Stimulated activated CD4-positive, alpha-beta T cell treated with anti-CD3 and anti-CD28 coated beads, Interleukin-4, amount 100 ng/mL, for 4 hours (primary cell): Measurements from ENCODE around the gene STOX2.
"Not testable (repeated sequence)": the region's sequence is repeated elsewhere in the genome, so short reads cannot be mapped to it uniquely, and the experiment has no call there.

Experiments used
- DNase-seq, 2 experiments: peaks; one replicate each; pipeline ENCODE4 v3.0.0-alpha.2; 2020

STOX2 gene

DNA sequence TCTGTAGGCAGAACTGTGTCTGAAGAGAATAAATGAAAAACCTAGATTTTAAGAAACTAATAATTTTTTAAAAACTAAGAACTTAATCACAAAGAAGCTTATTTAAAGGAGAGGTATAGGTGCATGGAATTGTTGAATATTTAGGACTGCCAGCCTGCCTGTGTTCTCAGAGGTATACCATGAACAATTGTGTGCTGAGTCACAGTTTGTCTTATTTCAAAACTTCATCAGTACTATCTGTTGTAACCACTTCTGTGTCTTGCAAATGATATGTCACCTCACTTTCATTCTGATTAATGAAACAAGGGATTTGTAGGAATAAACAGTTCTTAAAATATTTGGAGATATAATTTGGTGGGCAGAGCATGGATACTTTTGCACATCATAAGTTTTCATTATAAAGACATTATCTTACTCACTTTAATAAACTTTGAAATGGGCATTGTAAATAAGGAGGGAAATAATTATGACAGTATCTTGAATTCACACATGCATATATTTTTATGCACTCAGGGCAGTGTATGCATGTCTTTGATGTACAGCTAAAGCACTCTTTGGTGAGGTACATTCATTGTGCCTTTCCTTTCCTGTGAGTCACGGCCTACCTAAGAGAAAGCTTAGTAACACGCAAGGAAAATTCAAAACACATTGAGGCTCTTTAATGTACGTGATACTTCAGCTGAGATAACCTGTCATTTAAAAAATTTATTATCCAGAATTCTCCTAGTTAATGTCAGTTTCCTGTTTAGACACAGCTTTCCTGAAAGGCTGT, 31.7 kb downstream of the STOX2 start:
- DNase-seq: no peak

DNA sequence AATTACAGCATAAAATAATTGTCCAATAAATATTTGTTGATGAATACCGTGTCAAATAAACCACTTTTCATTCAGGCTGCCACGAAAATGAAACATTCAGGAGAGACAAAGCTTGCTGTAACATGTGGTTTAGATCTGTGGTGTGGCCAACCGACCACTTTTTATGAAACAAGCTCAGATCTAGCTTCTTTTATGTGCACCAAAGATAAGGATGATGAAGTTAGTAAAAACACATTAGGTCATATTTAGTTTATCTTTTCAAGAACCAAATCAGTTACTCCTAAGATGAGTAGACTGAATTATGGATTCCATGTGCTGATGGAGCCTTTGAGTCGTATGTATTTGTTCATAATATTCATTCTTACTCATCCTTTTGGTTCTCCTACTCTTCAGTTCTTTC, 35.8 kb downstream of the STOX2 start:
- DNase-seq: no peak

DNA sequence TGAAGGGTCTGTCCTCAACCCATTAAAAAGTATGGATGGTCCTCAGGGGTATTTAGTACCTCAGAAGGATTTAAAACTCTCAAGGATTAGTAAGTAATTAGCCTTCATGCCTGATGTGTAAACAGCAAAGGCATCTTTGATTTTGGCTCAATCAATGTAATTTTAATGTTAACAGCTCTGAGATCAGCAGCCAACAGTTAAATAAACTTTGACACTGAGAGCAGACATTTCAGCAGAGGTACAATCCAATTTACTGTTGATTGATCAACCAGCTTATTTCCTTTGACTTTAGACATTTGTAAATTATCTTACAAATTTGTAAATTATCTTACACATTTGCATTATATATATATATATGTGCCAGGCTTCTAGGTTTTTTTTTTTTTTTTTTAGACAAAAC, 36.9 kb downstream of the STOX2 start:
- no peak for DNase-seq

DNA sequence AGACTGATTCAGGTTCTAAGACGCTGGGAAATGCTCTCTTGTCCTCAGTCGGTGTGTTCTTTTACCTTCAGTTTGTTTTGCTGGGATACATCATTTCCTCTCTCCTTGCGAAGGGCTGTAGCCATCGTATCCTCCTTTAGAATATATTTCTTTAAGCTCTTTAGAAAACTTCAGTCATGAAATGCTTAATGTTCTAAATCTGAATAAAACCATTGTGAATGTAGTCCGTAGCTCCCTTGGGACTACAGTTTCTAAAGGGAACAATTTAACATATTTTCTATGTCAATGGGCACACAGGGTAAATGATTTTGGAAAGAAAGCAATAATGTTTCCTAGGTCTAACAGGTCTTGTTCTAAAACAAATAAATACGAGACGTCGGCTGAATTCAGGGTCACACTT, 40.6 kb downstream of the STOX2 start:
- DNase-seq: no peak

DNA sequence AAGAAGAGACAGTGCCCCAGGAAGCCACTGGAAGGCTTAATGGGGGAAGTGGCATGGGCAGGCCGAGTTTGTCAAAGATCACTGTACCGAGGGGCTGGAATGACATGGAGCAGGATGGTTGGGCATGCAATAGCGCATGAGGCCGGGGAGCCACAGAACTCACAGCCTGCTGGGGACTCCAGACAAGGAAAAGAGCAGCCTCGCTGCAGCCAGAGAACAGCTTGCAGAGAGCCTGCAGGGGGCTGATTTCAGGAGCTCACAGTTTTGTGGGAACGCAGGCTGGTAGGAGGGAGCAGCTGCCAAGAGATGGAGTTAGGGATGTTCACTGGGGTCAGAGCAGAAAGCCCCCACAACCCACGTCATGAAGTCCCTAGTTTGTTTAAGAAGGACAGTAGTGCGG, 45.4 kb downstream of the STOX2 start:
- no peak for DNase-seq

DNA sequence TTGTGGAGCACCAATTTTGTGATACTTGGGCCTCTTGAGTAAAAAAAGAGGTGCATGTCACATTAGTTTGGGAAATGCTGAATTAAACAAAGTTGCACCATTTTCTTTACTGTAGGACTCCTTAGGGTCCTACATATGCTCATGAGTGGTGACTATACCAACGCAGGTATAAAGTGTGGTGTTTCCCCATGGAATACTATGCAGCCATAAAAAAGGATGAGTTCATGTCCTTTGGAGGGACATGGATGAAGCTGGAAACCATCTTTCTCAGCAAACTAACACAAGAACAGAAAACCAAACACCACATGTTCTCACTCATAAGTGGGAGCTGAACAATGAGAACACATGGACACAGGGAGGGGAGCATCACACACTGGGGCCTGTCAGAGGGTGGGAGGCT, 47.5 kb downstream of the STOX2 start:
- not testable (repeated sequence) for DNase-seq

DNA sequence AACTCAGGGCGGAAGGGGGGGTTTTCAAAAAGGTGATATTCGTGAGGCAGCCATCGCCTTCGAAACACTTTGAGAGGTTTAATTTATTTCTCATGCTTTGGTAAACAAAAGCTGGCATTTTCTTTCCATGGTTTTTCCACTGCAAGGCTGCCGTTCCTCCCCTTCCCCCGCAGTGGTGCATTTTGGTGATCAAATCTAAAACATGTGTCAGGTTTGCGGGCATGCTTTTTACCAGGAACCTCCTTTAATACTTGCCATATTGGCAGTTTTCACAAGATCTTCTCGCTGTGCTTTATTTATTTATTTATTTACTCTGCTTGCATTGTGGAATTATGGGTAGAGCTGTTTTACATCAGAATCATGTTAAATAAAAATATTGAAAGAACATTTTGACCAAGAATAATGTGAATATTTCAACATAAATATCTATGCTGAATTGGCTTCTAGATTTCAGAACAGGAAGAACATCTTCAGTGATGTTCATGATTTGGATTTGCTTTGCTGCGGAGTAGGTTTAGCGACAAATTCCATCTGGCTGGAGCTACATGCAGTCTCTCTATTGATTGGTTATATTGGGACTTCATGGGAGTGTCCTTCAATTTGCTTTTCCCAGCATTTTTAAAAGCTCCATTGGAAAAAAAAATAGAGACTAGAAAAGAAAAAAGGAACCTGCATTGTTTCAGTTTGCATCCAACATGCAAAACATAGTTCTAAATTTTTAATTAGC, 54.4 kb downstream of the STOX2 start:
- no peak for DNase-seq

DNA sequence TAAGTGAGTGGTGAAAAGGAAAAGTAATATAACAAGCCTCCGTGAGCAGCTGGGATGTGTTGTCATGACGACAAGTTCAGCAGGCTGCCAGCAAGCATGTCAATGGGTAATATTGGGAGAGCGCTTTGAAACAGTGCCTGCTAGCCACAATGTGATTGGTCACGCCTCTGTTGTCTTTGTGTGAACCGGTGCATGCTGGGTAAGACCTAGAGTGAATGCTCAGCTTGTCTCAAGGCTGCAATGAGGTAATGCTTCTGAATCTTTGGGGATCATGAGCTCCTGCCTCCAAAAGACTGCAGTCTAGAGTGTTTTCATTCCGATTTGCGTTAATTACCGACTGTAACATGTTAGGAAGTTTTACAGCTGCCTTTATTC, 54.9 kb downstream of the STOX2 start:
- no peak for DNase-seq

DNA sequence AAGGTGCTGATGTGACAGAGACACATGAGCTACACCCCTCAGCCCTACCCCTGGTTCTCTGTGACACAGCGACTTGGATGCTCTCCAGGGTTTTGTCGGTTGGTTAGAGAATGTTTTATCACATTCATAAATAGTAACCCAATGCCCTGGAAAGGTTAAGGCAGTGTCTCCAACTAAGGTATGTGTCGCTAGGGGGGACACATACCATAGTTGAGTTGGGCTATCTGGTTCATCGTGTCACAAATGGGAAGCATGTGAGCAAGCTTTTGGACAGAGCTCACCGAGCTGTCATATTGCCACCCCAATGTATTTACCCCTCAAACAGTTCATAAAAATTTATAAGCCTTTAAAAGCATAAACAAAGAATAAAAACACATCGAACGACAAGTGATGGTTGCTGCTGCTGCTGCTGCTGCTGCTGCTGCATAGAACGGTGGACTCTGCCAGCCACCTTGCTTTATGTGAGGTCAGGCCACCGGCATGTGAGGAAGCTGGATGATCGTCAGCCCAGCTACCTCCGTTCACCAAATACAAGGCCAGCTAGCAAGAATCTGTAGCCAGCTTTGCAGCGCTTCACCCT, 55.9 kb downstream of the STOX2 start:
- DNase-seq: no peak

DNA sequence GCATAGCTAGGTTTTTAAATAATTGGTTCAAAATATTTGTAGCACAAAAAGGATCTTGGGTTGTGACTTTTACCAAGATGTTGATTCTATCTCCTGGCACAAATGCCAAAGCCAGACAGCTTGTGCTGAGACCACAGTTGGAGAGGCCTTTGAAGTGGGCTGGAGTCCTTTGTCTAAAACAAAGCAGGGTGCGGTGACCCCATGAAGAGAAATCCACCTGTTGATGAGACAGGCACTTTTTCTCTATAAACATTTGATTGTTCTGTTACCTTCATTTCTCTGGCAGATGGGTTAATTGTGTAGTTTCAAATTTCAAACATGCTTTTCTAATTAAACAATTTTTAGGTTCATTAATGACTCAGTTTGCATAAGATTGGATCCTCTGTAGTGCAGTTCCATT, 56.7 kb downstream of the STOX2 start:
- no peak for DNase-seq

DNA sequence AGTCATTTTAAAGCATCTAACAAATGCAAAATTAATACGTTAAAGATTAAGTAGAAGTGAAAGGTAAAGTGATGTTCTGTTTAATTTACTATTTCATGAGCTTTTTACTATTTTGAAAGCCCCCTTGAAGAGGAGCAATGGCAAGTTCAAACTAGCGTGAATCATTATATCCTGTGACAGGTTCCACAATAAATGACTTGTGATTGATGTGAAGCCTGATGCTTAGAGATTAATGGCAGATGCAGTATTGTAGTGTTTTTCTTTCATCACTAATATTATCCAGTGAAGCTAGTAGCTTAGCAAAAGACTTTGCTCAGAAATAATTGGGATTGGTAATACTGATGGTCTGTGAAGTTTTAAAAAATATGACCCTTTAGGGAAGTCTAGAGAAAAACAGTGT, 57.3 kb downstream of the STOX2 start:
- no peak for DNase-seq

DNA sequence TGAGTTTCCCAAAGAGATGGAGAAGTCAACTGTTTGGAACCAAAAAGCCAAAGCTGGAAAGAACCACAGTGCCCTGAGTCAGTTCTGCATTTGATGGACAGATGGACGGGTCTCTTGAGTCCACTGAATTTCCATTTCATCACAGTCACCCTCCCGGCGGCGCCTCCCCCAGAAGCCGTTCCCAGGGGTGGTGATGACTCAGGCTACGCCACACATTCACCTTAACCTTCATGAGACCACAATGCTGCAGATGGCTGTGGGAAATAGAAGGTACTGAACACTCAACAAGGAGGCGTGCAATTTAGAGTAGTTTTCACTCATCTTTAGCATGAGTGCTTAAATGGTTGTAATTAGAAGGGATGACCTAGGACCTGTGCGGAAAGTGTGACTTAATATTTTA, 61.3 kb downstream of the STOX2 start:
- DNase-seq: no peak

DNA sequence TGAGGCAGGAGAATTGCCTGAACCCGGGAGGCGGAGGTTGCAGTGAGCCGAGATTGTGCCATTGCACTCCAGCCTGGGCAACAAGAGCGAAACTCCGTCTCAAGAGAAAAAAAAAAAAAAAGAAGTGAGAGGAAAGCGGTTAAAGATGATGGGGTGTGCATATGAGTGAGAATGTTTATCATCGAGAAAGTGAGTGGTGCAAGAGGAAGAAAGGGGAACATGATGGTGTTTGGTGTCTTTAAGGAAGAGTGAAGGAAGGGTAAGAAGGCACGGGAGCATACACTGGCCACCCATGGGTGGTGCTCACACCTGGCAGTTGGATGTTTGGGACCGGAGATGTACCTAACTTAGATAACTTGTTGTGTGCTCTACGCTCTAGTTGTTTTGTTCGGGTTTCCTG, 62.2 kb downstream of the STOX2 start:
- DNase-seq: no peak

DNA sequence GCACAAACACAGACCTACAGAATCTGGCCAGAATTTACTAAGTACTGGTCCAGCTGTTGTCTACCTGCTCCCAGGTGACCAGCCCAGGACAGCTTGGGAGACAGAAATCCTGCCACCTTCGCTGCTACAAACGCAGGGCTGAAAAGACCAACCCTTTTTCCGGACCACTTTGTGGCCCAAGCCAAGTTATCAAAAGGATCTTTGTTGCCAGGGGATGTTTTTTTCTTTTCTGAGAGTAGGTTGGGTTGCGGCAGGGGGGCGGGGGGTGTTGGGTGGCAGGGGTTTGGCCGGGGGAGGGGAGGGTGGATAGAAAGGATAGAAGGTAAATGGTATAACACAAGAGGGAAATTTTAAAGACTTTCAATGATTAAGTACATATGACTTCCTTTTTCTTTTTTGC, 63.4 kb downstream of the STOX2 start:
- no peak for DNase-seq

DNA sequence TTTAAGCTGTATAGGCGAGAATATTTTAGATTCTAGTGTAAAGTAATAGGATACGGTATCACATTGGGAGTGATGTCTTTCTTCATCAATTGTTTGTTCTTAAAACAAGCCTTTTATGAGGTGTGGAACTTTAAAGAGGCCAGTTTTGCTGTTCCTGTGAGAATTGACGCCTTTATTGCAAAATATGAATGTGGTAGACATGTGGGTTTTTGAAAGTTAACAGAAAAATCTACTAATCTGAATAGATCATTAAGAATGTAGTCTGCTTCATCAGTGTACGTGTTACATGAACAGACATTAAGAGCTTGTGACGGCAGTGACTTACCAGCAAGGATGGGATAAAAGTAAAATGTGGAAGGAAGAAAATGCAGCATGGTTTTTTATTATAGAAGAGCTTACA, 63.8 kb downstream of the STOX2 start:
- DNase-seq: no peak

DNA sequence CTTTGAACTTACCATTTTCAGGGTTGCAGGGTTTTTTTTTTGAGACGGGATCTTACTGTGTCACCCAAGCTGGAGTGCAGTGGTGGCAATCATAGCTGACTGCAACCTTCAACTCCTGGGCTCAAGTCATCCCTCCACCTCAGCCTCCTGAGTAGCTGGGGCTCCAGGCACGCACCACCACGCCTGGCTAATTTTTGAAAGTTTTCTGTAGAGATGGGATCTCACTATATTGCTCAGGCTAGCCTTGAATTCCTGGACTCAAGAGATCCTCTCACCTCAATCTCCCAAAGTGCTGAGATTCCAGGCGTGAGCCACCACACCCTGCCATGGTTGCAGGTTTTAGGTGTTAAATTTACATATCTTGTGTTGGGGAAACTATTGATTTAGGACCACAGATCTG, 64.5 kb downstream of the STOX2 start:
- DNase-seq: no peak

DNA sequence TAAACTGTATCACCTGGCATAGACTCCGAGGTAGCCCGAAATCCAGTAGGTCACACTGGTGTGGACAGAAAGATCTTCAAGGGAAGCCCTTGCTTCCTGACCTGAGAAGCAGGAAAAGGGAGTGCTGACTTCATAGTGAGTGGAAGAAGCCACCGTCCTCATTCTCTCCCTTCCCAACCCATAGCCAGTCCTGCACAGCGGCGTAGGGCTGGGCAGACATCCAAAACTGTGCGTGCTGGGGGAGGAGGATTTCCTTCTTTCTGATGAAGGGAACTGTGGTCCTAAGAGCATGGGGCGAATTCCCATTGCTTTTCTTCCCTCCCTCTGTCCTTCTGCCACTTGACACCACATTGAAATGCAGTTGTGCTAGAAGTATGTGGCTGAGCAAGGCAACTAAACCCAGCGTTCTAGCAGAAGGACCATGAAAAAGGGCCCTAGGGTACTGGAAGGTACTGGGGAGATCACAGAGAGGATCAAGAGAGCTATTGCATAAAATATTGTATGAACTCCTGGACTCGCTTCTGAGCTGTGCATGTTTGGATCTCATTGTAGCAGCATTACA, 66.9 kb downstream of the STOX2 start:
- no peak for DNase-seq

DNA sequence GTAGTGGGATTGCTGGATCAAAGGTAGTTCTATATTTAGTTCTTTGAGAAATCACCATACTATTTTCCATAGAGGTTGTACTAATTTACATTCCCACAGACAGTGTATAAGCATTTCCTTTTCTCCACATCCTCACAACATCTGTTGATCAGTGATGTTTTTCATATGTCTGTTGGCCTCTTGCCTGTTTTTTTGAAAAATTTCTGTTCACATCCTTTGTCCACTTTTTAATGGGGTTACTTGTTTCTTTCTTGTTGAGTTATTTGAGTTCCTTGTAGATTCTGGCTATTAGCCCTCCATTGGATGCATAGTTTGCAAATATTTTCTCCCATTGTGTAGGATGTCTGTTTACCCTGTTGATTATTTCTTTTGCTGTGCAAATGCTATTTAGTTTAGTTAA, 72.6 kb downstream of the STOX2 start:
- DNase-seq: no peak

DNA sequence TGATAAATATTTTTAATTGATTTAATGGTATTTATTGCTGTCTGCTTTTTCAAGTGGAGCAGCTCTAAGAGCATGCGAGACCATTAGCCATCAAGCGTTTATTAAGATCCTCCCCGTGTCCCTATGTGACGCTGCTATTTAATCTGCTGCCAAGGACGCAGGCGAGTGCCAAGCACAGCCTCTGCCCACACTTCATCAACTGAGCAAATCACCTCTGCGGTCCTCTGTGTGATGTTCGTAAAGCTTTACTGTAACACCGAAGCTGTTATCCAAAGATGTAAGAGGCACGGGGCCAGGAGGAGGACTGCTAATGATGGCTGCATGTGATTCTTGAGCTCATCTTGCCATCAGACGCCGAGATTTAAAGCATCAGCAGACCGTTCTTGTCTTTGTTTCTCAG, 79.5 kb downstream of the STOX2 start:
- no peak for DNase-seq

DNA sequence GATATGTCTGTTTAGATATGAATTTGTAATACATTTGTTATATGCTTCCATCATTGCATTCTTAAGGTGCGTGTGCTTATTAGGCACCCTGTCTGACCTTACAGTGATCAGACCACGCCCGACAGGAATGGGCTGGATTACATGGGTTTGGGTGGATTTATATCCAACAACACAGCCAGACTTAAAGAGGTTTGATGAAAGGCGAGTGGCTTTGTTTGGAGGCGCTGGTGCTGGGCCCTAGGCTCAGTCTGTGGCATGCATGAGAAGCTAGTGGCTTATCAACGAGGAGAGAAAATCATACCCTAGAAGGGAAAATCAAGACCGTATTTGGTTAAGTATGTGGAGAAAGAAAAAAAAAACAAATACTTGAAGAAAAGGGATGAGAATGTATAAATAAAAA, 80.7 kb downstream of the STOX2 start:
- DNase-seq: no peak

DNA sequence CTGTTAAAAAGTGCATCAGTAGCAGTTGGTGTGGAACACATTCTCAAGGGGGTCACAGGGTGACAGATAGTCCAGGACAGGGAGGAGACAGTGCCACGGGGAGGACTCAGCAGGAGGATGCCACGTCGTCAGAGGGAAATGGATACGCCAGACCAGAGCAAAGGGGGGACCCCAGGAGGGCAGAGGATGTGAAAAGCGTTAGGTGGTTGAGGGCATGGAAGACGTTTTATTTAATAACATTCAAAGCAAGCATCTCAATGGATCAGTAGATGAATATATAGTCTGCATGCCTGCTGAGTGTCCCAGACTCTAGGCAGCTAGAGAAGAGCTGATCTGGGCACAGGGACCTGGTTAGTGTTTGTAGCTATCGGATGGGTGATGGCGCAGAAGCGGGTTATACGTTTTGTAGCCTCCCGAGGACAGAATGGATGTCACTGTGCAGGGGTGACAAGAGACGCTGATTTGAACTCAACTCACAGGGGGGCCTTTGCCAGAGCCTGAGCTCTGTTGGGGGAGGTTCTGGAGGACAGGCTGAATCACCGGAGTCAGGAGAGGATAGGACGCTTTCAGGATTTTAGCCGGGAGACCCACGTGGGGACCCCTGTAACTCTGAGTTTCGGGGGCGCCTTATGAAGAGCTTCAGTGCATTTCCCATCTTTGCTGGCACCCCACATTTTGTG, 81.3 kb downstream of the STOX2 start:
- DNase-seq: no peak

DNA sequence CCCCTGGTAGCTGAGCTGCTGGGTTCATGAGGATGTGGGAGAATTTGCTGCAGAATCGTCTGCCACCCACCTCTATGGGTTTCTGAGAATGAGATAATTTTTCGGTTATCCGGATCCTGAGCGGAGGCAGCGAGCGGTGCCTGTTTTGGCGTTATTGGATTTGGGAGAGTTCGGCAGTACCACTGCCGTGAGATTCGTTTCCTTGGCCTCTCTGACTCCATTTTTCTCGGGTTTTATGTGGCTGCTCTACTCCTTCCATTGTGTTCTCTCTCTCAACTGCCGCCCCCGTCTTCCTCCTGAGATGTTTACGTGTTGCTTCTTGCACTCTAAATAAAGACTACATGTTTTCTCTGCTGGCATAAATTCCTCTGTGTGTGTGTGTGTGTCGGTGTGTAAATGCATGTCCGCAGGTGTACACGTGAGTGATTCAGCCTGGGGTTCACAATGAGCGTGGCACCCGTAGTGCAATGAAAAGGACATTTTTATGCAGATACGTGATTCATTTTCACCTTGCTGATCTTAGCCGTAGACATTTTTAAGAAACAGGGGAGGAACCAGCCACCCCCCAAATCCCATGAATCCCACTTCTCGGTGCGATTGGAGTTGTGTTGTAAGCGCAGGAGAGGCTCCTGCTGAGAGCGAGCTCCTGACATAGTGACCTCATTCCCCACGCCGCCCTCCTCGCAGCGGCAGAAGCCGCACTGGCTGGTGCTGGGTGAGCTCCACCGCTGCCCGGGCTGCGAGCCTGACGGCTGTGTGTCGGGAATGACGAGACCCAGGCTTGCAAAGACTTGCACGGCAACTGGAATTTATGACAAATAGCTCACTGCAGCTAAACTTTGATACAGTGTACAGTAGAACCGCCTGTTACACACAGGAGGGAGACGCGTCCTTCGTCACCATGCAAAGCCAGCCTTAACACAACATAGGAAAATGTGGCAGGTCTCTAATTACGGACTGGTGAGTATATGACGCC, 82.2 kb downstream of the STOX2 start:
- DNase-seq: no peak
